T-helper 9 cell (primary cell): Measurements from ENCODE around the gene ARPC5L.
"Not testable (repeated sequence)": the region's sequence is repeated elsewhere in the genome, so short reads cannot be mapped to it uniquely, and the experiment has no call there.

Experiments
- DNase-seq: peaks from one replicate; pipeline ENCODE4 v3.0.0-alpha.2; 2020
- total RNA-seq, 2 donors: gene quantifications; one replicate each; lab custom pipeline; 2026; lab: John Stamatoyannopoulos, UW

The ARPC5L gene
- 51.5 to 72.9 reads per million in 2 donors for total RNA-seq

DNA sequence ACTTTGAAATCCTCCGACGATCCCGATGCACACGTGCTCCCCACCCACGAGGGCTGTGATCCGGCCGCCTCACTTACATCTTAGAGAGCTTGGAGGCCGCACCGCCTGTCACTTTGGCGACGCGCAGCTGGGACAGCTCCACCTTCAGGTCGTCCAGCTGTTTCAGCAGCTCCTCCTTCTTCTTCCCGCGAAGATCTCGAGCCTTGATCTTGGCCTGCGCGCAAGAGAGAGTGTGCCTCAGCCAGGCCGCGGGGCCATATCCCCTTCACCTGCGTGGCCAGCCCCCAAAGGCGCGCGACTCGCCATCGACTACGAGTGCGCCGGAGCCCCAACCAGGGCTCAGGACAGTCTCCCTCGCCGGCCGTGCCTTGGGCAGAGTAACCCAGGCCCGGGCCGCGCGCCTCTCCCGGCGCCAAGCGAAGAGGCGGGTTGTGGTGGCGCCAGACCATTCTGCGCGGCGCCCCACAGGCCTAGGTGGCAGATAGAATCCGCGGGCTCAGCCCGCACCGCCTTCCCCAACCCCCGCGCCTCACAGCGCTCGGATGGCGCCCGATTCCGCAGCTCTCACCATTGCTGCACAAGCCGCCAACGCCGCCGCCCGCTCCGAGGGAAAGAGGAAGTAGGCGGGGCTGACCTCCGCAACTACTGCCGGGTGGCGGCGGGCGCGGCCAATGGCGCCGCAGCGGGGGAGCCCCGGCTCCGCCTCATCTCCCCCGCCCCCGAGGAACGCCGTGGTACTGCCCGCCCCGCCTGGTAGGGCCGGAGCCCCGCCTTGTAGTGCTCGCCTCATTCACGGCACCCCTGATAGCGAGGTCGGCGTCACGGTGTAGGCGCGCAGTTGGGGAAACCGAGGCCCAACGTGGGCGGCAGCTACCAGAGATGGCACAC, at the start of gene ARPC5L, which contains the start of gene RPL35:
TSS of gene ARPC5L (plus strand) at position 789 of the 888 bp plus-strand sequence. CDS start 7,161 bp downstream, outside the sequence.
TSS of gene RPL35 (minus strand) at position 616 of the 888 bp plus-strand sequence. CDS start at position 571, 45 bp downstream.
- peak; percentile 94 for DNase-seq

DNA sequence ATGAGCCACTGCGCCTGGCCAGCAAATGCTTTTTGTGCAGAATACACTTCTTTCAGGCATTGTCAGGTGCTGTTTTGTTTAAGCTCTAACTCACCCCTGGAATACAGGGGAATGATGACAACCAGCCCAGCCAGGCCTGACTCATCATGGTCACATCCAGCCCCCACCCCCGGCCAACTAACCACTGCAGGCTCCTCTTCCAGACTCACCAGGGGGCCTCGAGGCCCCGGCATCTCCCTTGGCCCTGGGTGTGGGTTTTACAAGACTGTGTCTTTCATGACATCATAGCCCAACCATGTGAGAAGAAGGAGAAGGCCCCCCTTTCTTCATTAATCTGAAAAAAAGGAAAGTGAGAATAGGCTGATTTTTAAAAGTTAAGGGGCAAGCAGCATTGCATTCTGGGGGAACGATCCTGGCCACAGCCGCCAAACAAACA, 49.5 kb upstream of the ARPC5L start:
- DNase-seq: no peak

DNA sequence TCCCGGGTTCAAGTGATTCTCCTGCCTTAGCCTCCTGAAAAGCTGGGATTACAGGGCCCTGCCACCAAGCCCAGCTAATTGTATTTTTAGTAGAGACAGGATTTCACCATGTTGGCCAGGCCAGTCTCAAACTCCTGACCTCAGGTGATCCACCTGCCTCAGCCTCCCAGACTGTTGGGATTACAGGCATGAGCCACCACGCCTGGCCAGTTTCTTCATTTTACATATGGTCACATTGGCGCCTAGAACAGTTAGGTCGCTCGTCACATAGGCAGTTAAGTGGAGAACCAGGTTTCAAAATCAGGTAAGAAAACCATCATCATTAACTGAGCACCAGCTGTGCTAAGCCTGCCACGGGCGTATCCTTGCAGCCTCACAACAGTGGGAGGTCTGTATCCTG, 48.9 kb upstream of the ARPC5L start:
- DNase-seq: no peak

DNA sequence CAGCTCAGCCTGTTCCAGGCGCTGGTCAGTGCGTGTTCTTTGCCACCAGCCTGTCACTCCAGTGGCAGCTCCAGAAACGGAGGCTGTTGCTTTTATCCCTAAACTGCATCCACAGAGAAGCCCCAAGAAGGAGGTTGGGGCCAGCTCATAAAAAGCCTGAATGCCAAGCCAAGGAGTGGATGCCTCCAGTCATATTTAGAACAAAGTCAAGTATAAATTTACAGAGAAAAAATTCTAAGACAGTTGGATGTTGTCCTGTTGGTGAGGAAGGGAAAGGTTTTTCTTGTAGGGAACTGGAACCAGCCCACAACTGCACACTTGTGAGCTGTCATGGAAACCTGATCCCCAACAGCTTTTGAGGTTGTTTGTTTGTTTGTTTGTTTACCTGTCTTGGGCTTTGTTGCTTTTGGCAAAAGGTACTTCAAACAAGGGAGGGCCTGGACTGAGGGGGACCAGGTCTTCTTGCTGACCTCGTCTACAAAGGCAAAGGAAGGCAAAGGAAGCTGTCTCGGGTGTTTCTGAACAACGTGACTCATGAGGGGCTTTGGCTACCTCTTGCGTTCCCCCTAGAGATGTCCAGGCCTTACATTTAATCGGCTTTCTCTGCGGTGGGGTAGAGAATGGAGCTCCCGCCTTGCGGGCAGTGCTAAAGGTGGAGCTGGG, 48.3 kb upstream of the ARPC5L start:
- DNase-seq: no peak

DNA sequence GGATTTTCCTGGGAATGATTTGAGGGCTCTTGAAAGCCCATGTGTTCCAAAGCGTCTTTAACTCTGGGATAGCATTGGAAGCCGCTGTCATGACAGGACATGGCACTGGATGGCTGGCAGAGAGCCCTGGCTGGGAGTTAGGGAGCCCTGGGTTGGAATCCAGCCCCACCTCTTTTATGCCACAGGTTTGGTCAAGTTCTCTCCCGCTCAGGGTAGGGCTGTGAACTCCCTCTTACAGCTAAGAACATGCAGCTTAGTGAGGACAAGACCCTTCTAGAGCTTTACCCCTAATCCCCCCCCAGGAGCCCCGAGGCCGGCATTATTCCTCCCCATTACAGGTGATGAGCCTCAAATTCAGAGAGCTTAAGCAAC, 47.8 kb upstream of the ARPC5L start:
- DNase-seq: no peak

DNA sequence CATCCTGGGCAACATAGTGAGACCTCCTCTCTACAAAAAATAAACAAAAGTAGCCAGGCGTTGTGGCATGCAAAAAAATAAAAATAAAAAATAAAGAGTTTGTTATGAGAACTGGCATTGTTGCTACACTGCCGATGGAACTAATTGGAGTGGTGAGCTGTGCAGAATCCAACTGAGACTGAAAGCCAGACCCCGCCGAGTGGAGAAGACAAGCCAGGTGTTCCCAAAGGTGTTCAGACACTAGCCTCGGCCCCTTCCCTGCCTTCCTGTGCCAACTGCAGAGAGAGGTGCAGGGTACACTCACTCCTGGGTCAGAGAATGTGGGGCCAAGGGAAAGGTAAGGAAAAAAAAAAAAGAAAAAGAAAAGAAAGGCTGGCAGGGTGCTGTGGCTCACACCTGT, 46.3 kb upstream of the ARPC5L start:
- DNase-seq: no peak

DNA sequence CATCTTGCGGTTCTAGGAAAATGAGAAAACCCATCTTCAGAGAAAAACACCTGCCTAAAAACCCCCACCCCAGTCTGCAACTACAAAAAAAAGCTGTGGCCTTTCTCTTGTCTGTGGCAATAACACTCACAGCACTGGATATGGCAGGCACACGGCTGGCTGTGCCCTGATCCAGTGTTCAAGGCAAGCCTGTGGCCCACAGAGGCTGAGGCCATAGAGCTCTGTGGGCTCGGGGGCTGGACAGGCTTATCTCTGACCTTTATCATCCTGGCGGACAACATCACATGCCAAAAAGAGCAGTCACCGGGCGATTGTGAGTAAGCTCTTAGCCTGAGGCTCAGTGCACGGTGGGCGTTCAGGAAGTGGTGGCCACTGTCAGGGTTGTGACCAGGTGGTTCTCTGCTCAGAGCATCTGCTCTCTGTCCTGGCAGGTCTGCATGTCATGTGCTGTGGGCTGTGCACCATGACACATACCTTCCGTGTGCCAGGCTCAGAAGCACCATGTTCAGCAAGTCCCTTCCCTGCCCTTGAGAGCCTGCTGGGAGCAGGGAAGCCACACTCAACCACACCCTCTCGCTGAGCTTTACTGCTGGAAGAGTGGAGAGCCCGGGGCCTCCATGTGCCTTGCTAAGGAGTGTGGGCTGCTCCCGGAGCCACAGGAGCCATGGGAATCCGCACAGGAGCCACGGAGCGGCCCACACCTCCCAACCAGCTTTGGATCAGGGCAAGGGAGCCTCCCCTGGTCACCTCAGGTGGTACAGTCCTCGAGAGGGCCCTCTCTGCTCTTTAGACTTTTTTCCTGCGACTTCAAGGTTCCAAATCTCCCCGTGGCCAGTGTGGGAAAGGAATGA, 43.3 kb upstream of the ARPC5L start:
- DNase-seq: no peak

DNA sequence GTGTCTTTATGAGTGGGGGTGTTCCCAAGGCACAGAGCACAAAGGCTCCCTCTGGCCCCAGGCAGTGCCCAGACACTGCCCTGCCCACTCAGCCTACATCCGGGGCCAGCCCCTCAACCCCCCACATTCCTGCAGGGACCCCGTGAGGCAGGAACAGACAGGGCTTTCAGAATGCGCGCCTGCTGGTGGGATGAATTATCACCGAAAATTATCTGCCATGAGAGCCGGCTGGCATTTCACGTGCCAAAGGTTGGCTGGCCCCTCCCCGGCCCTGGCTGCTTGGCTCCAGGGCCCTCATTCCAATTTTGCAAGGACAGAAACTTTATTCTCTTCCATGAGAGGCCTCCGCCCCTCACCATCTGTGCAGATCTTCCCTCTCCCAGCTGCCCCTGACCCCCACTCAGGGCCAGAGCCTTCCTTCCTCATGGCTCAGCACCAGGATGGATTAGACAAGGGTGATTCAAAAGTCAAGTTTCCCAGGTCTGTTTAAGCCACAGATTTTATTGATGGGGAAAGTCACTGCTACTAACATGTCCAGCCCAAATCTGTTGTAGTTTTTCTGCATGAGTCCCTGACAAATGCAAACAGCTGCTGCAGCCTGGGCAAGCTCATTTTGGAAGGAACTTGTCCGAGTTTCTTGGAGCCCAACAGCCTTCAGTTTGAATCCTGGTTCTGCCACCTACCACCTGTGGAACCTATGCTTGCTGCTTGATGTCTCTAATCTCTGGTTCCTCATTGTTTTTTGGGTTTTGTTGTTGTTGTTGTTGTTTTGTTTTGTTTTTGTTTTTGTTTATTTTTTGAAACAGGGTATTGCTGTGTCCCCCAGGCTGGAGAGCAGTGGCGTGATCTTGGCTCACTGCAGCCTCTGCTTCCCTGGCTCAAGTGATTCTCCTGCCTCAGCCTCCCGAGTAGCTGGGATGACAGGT, 41.0 kb upstream of the ARPC5L start:
- no peak for DNase-seq

DNA sequence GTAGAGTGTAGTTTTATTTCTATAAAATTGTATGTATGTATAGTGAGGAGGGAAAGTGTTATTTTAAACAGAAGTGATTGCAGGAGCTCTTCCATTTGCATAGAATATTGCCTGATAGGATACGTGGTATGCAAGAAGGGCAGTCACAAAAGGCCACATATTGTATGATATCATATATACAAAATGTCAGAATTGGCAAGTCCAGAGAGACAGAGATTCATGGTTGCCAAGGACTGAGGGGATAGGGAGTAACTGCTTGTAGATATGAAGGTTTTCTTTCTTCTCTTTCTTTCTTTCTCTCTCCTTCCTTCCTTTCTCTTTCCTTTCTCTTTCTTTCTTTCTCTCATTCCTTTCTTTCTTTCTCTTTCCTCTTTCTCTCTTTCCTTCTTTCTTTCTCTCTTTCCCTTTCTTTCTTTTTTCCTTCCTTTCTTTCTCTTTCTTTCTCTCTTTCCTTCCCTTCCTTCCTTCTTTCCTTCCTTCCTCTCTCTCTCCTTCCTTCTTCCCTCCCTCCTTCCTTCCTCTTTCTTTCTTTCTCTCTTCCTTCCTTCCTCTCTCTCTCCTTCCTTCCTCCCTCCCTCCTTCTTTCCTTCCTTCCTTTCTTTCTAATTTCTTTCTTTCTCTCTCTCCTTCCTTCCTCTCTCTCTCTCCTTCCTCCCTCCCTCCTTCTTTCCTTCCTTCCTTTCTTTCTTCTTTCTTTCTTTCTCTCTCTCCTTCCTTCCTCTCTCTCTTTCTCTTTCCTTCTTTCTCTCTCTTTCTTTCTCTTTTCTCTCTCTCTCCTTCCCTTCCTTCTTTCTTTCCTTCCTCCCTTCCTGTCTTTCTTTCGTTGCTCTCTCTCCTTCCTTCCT, 33.2 kb upstream of the ARPC5L start:
- no peak for DNase-seq

DNA sequence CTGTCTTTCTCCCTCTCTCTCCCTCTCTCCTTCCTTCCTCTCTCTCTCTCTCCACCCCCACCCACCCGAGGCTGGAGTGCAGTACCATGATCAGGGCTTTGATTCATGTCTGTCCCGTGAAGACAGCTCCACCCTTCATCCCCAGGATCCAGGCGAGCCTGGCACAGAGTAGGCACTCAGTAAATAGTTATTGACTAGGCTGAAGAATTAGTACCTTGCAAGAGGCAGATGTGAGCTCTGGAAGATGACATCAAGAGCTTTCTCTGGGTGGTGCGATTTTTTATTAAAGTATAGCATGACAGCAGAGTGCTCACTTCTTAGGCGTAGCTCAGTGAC, 32.6 kb upstream of the ARPC5L start:
- DNase-seq: no peak

DNA sequence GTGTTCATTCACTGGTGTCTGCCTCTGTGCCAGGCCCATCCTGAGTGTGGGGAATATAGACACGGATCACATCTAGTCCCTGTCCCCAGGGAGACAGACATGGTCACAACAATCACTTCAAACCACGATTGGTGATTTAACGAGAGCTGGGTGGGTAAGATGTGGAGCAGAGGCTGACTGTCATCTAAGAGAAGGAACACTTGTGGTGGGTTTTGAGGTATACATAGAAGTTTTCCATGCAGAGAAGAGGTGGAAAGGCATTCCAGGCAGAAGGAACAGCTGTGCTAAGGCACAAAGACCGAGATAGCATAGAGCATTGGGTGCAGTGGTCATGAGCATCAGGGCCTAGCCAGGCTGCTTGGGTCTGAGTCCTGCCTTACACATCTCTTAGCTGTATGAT, 31.3 kb upstream of the ARPC5L start:
- no peak for DNase-seq

DNA sequence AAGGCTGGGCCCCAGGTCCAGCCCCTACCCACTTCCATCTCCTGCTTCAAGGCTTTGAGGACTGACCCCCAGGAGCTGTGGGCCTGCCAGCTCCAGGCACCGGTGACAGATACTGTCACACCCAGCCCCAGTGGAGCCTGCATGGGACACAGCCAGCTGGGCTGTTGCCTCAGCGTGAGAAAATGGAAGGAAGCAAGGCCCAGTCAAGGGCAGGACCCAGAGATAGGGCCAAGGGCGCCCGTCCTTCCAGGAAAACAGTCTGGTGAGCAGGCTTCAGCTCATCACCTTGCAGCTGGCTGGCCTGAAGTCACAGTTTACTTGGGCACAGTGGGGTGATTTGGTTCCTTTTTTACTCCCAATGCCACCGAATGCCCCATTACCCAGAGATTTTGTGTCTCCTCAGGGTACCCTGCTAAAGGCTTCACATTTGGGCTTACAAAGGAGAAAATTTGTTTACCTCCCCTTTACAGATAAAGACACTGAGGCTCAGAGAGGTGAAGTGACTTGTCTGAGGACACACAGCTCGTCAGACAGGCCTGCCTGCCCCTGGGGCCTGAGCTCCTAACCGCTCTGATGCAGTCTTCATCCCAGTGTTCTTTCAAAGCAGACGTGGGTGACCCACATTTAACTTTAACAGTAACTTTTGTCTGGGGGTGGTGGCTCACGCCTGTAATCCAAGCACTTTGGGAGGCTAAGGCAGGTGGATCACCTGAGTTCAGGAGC, 30.1 kb upstream of the ARPC5L start:
- DNase-seq: no peak

DNA sequence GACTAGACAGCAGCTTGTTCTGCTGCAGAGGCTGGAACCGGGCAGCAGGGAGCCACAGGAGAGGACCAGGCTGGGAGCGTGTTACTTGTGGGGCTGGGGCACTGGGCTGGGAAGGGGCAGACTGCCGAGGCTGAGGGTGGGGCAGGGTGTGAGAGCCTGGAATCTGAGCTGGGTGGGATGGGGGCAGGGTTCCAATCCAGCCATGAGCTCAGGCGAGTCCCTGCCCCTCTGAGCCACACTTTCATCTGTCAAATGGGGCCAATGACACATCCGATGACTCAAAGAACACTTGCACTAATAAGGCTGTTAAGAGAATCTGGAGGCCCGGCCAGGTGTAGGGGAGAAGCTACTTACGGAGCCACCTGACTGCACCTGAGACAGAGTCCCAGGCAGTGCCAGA, 27.3 kb upstream of the ARPC5L start:
- DNase-seq: no peak

DNA sequence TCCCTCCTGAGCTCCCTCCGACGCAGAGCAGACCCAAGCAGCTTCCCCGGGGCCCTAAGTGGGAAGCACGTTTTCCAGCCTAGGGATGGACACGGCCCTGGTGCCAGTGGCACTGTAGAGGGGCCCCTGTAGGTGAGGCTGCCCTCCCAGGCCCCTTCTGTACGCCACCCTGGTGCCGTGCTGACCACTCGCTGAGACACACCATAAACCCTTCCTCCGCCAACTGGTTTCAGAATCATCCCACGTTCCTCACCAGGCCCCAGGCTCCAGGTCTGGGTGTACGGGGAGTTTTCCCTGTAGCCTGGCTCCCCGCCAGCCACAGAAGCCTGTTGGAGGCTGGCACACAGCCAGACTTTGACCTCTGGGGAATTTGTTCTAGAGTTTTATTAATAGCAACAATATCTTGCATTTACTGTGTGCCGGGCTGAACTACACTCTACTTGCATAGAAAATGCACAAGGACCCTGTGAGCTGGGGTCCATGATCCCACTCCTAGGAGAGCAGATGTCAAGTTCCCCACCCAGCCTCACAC, 26.8 kb upstream of the ARPC5L start:
- no peak for DNase-seq

DNA sequence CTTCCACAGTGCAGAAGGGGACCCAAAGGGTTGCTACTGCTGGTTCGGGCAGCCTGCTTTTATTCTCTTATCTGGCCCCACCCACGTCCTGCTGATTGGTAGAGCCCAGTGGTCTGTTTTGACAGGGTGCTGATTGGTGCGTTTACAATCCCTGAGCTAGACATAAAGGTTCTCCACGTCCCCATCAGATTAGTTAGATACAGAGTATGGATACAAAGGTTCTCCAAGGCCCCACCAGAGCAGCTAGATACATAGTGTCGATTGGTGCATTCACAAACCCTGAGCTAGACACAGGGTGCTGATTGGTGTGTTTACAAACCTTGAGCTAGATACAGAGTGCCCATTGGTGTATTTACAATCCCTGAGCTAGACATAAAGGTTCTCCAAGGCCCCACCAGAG, 23.8 kb upstream of the ARPC5L start:
- not testable (repeated sequence) for DNase-seq

DNA sequence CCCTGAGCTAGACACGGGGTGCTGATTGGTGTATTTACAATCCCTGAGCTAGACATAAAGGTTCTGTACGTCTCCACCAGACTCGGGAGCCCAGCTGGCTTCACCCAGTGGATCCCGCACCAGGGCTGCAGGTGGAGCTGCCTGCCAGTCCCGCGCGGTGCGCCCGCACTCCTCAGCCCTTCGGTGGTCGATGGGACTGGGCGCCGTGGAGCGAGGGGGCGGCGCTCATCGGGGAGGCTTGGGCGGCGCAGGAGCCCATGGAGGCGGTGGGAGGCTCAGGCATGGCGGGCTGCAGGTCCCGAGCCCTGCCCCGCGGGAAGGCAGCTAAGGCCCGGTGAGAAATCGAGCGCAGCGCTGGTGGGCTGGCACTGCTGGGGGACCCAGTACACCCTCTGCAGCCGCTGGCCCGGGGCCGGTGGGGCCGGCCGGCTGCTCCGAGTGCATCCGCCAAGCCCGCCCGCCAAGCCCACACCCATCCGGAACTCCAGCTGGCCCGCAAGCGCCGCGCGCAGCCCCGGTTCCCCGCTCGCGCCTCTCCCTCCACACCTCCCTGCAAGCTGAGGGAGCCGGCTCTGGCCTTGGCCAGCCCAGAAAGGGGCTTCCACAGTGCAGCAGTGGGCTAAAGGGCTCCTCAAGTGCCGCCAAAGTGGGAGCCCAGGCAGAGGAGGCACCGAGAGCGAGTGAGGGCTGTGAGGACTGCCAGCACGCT, 23.2 kb upstream of the ARPC5L start:
- not testable (repeated sequence) for DNase-seq

DNA sequence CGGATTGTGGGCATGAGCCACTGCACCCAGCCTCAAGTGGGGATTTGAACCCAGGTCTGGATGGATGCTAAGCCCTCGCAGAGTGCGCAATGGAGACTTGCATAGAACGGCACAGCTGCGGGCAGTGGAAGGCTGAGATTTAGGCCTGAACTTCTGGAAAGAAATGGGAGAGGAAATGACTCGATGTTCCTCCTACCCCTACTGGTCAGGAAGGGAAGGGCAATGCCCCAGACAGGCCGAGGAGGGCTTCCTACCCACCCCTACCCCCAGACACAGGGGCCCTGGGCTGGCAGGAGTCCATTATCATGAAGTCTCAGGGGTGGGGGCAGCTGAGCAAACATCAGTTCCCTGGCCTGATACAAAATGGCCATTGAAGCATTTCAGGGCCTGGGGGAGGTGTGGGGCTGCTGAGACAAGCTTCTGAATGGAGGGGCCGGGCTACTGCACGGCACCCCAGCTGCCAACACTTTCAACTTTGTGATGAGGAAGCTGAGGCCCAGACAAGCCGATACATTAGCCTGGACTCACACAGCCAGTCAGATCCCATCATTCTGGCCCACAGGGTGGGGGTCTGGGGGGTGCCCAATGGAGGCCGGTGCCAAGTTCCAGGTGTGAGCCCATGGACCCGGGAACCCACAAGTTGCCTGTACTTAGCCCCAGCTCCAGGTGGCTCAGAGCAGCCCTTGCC, 22.2 kb upstream of the ARPC5L start:
- DNase-seq: no peak

DNA sequence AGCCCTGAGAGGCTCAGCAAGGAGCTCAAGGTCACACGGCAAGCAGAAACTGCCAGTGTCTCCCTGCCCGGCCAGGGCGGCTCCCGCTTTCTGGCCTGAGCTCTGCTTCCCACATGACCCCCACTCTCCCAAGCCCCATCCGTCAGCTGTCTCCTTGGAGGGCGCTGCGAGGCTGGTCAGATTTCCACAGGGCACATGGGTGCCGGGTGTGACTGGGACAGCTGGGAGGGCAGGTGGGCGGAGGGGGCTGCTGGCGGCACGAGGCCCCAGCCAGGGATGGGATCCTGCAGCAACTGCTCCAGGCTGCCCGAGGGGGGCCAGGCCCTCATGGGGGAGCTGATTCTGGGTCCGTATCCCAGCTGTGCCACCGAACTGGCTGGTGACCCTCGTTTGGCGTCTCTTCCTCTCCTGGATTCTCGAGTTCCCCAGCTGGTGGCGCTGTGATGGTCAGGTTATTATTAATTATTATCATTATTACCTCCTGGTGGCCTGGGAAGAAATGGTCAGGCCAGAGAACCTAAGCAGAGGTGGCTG, 21.6 kb upstream of the ARPC5L start:
- no peak for DNase-seq
